HG03066 (cell line): ENCODE results near the gene SH3RF1.

Experiments used
- ATAC-seq: cut with Tn5 transposase; IDR thresholded peaks from one replicate; pipeline ENCODE4 v1.9.1; 2021; ENCODE audit warnings: low read depth; ENCODE audit not compliant: unreplicated experiment

The SH3RF1 gene

GRCh38 chr4:169142391-169142790, 128.4 kb downstream of the SH3RF1 start:
- no peak for ATAC-seq

GRCh38 chr4:169139021-169139420, 131.7 kb downstream of the SH3RF1 start:
- no peak for ATAC-seq

GRCh38 chr4:169137558-169137920, 133.2 kb downstream of the SH3RF1 start:
- no peak for ATAC-seq

- no peak for ATAC-seq
These were observed 133.8 kb downstream of the SH3RF1 start for GRCh38 chr4:169136796-169137557.

GRCh38 chr4:169136330-169136729, 134.4 kb downstream of the SH3RF1 start:
- no peak for ATAC-seq

- no peak for ATAC-seq
These were observed 135.0 kb downstream of the SH3RF1 start for GRCh38 chr4:169135776-169136175.

- no peak for ATAC-seq
These were observed 136.8 kb downstream of the SH3RF1 start for GRCh38 chr4:169133932-169134331.

GRCh38 chr4:169132561-169133305, 138.0 kb downstream of the SH3RF1 start:
- ATAC-seq: no peak

GRCh38 chr4:169131556-169132208, 139.1 kb downstream of the SH3RF1 start:
- ATAC-seq: no peak

GRCh38 chr4:169128902-169129301, 141.9 kb downstream of the SH3RF1 start:
- ATAC-seq: no peak

- no peak for ATAC-seq
These were observed 143.4 kb downstream of the SH3RF1 start for GRCh38 chr4:169127314-169127713.

- no peak for ATAC-seq
These were observed 146.1 kb downstream of the SH3RF1 start for GRCh38 chr4:169124661-169125060.

- no peak for ATAC-seq
These were observed 148.3 kb downstream of the SH3RF1 start for GRCh38 chr4:169122422-169122821.

- ATAC-seq: no peak
These were observed 148.8 kb downstream of the SH3RF1 start for GRCh38 chr4:169121861-169122382.

- ATAC-seq: no peak
These were observed 150.1 kb downstream of the SH3RF1 start for GRCh38 chr4:169120624-169121023.

- ATAC-seq: no peak
These were observed 151.2 kb downstream of the SH3RF1 start for GRCh38 chr4:169119536-169119935.

- ATAC-seq: no peak
These were observed 153.1 kb downstream of the SH3RF1 start for GRCh38 chr4:169117591-169118081.

GRCh38 chr4:169116270-169116901, 154.4 kb downstream of the SH3RF1 start:
- ATAC-seq: no peak

- ATAC-seq: no peak
These were observed 154.9 kb downstream of the SH3RF1 start for GRCh38 chr4:169115897-169116254.

GRCh38 chr4:169115144-169115896, 155.4 kb downstream of the SH3RF1 start:
- ATAC-seq: no peak
